ENCODE results near the gene AGER.

The AGER gene

GRCh38 chr6:32196682-32197616, 12.9 kb upstream of the AGER start:
- Histone ChIP-seq H3K9me3 (ENCODE audit: insufficient read depth, low read length) (no peaks in the 10 kb centered on the region), H3K27ac (ENCODE audit: low read depth, low read length) (no peak overlapping the region), H3K9ac (ENCODE audit: low read length) (peak overlapping the region; percentile 71), H3K4me3 (ENCODE audit: insufficient read depth, low read length, poor library complexity, severe bottlenecking) (peak overlapping the region; percentile 62), H3K27me3 (ENCODE audit: low read length) (no peaks in the 10 kb centered on the region), H3K9me2 (replicated peaks; ENCODE audit: insufficient read depth, low read length) (no peaks in the 10 kb centered on the region), H3K36me3 (ENCODE audit: low read length) (no peaks in the 10 kb centered on the region), H3K79me2 (ENCODE audit: insufficient read depth, low read length) (peaks cover 5% of the 10 kb centered on the region), H3F3A (ENCODE audit: insufficient read depth) (peaks cover 36% of the 10 kb centered on the region), H4K20me1 (ENCODE audit: low read depth, low read length) (no peaks in the 10 kb centered on the region), H2AFZ (ENCODE audit: low read depth, low read length, severe bottlenecking) (peak overlapping the region; percentile 16), H3K4me2 (ENCODE audit: low read depth, low read length, poor library complexity, severe bottlenecking) (peak overlapping the region; percentile 72)
- no peak for TF ChIP-seq EZH2phosphoT487 (conservative IDR thresholded peaks at IDR 0.05; ENCODE audit: low read length)
- TF ChIP-seq, protein P1, sequence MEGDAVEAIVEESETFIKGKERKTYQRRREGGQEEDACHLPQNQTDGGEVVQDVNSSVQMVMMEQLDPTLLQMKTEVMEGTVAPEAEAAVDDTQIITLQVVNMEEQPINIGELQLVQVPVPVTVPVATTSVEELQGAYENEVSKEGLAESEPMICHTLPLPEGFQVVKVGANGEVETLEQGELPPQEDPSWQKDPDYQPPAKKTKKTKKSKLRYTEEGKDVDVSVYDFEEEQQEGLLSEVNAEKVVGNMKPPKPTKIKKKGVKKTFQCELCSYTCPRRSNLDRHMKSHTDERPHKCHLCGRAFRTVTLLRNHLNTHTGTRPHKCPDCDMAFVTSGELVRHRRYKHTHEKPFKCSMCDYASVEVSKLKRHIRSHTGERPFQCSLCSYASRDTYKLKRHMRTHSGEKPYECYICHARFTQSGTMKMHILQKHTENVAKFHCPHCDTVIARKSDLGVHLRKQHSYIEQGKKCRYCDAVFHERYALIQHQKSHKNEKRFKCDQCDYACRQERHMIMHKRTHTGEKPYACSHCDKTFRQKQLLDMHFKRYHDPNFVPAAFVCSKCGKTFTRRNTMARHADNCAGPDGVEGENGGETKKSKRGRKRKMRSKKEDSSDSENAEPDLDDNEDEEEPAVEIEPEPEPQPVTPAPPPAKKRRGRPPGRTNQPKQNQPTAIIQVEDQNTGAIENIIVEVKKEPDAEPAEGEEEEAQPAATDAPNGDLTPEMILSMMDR (IDR thresholded peaks at IDR 0.05; ENCODE audit: insufficient read depth, low read length, poor library complexity, severe bottlenecking) = no peak

DNA sequence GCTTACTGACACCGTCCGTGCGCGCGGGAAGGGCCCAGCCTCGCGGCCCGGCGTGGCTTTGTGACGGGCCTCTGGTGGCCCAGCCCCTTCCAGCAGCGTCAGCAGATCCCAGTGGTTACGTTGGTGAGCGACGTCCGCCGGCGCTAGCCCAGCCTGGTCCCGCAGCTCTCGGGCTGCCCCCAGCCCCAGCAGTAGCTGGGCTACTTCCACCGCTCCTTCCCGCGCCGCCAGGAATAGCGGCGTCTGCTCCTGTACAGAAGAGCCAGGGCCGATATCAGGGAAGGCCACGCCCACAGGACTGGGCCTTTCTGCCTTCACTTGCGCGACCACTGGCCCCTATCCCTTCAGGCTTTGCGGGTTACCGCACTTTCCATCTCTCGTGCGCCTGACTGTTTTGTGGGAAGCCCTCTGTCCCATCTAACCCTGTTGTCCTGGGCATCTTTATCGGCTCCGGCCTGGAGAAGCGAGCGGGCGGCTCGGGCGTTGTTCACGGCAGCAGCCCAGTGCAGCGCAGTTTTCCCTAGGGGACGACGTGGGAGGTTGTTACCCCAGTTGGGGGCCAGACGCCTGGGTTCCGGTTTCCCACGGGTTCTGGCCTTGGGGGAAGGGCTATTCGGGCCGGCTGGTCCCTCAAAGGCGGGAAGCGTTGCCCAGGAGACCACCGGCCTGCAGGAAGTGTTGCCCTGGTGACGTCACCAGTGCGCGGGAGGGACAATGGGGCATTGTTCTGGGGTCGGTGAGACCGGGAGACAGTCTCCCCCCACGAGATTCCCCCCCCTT, 12.0 kb upstream of the AGER start:
- no peaks in the 10 kb centered on the region for H3K36me3 ChIP-seq (ENCODE audit: low read length)
- H2AFZ ChIP-seq (ENCODE audit: low read depth, low read length, severe bottlenecking) = peak overlapping the region; percentile 16
- TF ChIP-seq EZH2phosphoT487 (conservative IDR thresholded peaks at IDR 0.05; ENCODE audit: low read length) = no peak
- TF ChIP-seq, protein P1 (IDR thresholded peaks at IDR 0.05; ENCODE audit: insufficient read depth, low read length, poor library complexity, severe bottlenecking) = no peak
- H3K27ac ChIP-seq (ENCODE audit: low read depth, low read length) = peak overlapping the region; percentile 55
- peak overlapping the region; percentile 71 for H3K9ac ChIP-seq (ENCODE audit: low read length)
- H3K9me2 ChIP-seq (replicated peaks; ENCODE audit: insufficient read depth, low read length) = no peaks in the 10 kb centered on the region
- peak overlapping the region; percentile 62 for H3K4me3 ChIP-seq (ENCODE audit: insufficient read depth, low read length, poor library complexity, severe bottlenecking)
- no peaks in the 10 kb centered on the region for H3K27me3 ChIP-seq (ENCODE audit: low read length)
- peaks cover 43% of the 10 kb centered on the region for H3F3A ChIP-seq (ENCODE audit: insufficient read depth)
- no peaks in the 10 kb centered on the region for H4K20me1 ChIP-seq (ENCODE audit: low read depth, low read length)
- no peaks in the 10 kb centered on the region for H3K9me3 ChIP-seq (ENCODE audit: insufficient read depth, low read length)
- H3K4me2 ChIP-seq (ENCODE audit: low read depth, low read length, poor library complexity, severe bottlenecking) = peak overlapping the region; percentile 72
- H3K79me2 ChIP-seq (ENCODE audit: insufficient read depth, low read length) = peaks cover 13% of the 10 kb centered on the region

GRCh38 chr6:32195652-32195901, 11.5 kb upstream of the AGER start:
- peak overlapping the region; percentile 71 for H3K9ac ChIP-seq (ENCODE audit: low read length)

More at GRCh38 chr6:32195652-32195901, 11.5 kb upstream of the AGER start:
- Histone ChIP-seq H3K9me3 (ENCODE audit: insufficient read depth, low read length) (no peaks in the 10 kb centered on the region), H3K79me2 (ENCODE audit: insufficient read depth, low read length) (peaks cover 13% of the 10 kb centered on the region), H3K27me3 (ENCODE audit: low read length) (no peaks in the 10 kb centered on the region), H3K36me3 (ENCODE audit: low read length) (no peaks in the 10 kb centered on the region), H3K27ac (ENCODE audit: low read depth, low read length) (no peak overlapping the region), H3K4me3 (ENCODE audit: insufficient read depth, low read length, poor library complexity, severe bottlenecking) (no peak overlapping the region), H3F3A (ENCODE audit: insufficient read depth) (peaks cover 47% of the 10 kb centered on the region), H2AFZ (ENCODE audit: low read depth, low read length, severe bottlenecking) (no peak overlapping the region), H3K4me2 (ENCODE audit: low read depth, low read length, poor library complexity, severe bottlenecking) (peak overlapping the region; percentile 85), H3K9me2 (replicated peaks; ENCODE audit: insufficient read depth, low read length) (no peaks in the 10 kb centered on the region), H4K20me1 (ENCODE audit: low read depth, low read length) (no peaks in the 10 kb centered on the region)
- TF ChIP-seq EZH2phosphoT487 (conservative IDR thresholded peaks at IDR 0.05; ENCODE audit: low read length) = no peak
- TF ChIP-seq, protein P1 (IDR thresholded peaks at IDR 0.05; ENCODE audit: insufficient read depth, low read length, poor library complexity, severe bottlenecking) = no peak

Measured in SU-DHL-6 (cell line).